ENCODE results near the gene TRABD.
"Not testable (repeated sequence)": the region's sequence is repeated elsewhere in the genome, so short reads cannot be mapped to it uniquely, and the experiment has no call there.

The TRABD gene

GRCh38 chr22:50201191-50202129 lies 15.7 kb downstream of the TRABD start:
- no peak for DNase-seq (ENCODE audit: low read depth)

- no peak for DNase-seq (ENCODE audit: low read depth)
These were observed 16.5 kb downstream of the TRABD start for GRCh38 chr22:50202130-50202666.

GRCh38 chr22:50203288-50203687 lies 17.6 kb downstream of the TRABD start:
- no peak for DNase-seq (ENCODE audit: low read depth)

DNA sequence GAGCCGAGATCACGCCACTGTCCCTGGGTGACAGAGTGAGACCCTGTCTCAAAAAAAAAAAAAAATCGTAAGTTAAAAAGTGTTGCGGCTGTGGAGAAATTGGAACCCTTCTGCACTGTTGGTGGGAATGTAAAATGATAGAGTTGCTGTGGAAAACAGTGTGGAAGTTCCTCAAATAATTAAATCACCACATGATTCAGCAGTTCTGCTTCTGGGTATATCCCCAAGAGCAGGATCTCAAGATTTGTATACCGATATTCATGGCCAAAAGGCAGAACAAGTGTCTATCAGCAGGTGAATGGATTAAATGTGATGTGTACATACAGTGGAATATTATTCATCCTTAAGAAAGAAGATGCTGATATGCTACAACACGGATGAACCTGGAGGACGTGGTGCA lies 18.9 kb downstream of the TRABD start:
- no peak for DNase-seq (ENCODE audit: low read depth)

GRCh38 chr22:50204998-50205397 lies 19.3 kb downstream of the TRABD start:
- not testable (repeated sequence) for DNase-seq (ENCODE audit: low read depth)

- DNase-seq (ENCODE audit: low read depth): no peak
These were observed 20.3 kb downstream of the TRABD start for GRCh38 chr22:50205781-50206569.

- no peak for DNase-seq (ENCODE audit: low read depth)
These were observed 20.9 kb downstream of the TRABD start for GRCh38 chr22:50206599-50206998.

DNA sequence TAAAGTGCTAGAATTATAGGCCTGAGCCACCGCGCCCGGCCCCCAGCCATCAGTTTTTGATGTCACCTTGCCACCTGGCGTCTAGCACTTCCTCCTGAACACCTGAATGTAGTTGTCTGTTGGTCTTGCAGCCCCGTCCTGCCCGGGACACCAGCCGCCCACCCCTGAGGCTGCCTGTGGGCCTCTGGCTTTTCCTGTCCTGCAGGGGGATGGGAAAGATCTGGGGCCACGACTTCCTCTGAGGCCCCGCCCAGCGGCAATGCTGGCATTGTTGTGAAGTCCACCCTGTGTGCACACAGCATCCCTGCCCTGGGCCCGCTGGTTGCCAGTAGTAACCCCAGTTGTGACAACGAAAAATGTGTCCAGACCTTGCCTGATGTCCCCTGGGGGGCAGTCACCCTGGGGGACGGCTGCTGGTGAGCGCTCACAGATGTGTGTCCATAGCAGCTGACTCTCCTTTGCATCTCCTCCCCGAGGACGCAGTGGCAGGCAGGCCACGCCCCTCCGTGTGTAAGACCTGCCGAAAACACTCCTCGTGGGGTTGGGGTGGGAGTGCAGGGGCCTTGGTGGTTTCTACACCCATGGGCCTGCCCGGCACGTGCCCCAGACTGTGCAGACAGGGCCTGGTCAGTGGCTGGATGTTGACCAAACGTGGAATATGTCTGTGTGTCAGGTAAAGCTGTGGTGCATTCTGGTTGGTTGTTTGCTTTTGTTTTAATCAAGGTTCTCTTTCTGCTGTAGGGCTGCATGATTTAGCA lies 21.8 kb downstream of the TRABD start:
- DNase-seq (ENCODE audit: low read depth): no peak

- DNase-seq (ENCODE audit: low read depth): no peak
These were observed 22.8 kb downstream of the TRABD start for GRCh38 chr22:50208430-50208938.

GRCh38 chr22:50208939-50209892 lies 23.5 kb downstream of the TRABD start:
- DNase-seq (ENCODE audit: low read depth): no peak

DNA sequence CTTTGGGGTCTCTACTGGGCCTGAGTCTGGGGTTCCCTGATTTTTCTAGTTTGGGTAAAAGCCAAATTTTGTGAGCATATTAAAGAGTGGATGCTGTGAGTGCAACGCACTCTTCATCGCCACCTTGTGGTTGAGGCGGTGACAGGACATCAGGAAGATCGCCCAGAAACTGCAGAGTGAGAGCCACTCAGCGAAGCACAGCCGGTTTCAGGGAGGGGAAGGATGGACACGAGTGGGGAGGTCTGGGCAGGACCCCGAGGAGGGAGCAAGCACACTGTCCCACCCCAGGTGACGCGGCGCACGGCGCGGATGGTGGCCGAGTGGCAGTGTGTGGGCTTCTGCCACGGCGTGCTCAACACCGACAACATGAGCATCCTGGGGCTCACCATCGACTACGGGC lies 24.2 kb downstream of the TRABD start:
- peak; percentile 54 for DNase-seq (ENCODE audit: low read depth)

DNA sequence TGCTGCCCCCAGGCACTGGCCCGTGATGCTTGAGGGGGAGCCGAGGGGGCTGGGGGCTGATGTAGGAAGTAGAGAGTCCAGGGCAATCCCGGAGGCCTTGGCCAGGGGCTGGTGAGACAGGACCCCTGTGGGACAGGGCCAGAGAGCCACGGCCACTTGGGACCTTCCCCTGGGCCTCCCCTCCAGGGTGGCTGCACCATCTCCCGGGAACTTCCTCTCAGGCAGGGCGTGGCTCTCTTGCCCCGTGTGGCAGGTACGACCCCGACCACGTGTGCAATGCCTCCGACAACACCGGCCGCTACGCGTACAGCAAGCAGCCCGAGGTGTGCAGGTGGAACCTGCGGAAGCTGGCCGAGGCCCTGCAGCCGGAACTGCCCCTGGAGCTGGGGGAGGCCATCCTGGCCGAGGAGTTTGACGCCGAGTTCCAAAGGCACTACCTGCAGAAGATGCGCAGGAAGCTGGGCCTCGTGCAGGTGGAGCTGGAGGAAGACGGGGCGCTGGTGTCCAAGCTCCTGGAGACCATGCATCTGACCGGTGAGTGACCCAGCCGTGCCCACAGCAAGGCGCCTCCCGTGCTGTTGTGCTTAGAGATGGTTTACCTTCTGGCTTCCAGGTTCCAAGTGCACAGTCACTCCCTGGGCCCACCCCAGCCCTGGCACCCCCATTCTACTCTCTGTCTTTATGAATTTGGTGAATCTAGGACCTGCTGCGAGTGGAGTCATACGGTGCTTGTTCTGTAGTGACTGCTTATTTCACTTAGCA lies 24.8 kb downstream of the TRABD start:
- no peak for DNase-seq (ENCODE audit: low read depth)

DNA sequence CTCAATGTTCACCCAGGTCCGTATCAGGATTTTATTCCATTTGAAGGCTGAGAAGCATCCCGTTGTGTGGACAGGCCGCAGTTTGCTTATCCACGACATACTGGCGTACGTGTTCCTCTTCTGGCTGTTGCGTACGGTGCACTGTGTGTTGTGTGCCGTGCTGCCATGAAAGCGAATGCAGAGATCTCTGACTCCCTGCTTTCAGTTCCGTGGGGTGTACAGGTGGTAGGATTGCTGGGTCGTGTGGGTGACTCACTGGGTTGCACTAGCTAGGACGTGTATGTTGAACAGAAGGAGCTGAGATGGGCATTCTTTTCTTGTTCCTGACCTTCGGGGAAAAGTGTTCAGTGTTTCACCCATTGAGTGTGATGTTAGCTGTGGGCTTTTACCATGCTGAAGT lies 25.4 kb downstream of the TRABD start:
- DNase-seq (ENCODE audit: low read depth): no peak

- DNase-seq (ENCODE audit: low read depth): no peak
These were observed 27.6 kb downstream of the TRABD start for GRCh38 chr22:50213263-50213662.

- no peak for DNase-seq (ENCODE audit: low read depth)
These were observed 29.8 kb downstream of the TRABD start for GRCh38 chr22:50215297-50216054.

DNA sequence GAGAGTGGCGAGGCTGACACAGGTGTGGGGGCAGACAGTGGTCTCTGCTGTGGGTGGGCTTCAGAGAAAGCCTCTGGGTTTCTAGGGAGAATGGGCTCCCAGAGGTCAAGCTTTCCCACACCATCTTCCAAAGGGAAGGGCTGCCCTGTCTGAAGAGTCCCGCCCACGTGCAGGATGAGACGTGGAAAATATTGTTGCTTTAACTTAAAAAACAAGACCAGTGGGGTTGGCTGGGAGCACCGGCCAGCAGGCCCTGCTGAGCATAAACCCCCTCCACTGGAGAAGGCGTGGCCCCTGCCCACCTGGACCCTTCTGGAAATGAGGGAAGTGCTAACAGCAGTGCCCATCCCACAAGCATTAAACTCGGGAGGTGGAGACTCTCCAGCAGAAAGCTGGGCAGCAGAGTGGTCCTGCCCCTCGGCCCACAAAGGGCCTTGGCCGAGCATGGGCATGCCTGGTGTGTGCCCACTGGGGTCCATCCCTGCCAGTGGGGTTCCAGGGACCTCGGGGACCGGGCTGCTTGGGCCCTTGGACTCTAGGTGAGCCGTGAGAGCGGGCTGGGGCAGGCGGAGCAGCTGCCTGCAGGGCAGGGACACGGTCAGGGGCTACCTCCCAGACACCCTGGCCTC lies 30.5 kb downstream of the TRABD start:
- DNase-seq (ENCODE audit: low read depth): no peak

DNA sequence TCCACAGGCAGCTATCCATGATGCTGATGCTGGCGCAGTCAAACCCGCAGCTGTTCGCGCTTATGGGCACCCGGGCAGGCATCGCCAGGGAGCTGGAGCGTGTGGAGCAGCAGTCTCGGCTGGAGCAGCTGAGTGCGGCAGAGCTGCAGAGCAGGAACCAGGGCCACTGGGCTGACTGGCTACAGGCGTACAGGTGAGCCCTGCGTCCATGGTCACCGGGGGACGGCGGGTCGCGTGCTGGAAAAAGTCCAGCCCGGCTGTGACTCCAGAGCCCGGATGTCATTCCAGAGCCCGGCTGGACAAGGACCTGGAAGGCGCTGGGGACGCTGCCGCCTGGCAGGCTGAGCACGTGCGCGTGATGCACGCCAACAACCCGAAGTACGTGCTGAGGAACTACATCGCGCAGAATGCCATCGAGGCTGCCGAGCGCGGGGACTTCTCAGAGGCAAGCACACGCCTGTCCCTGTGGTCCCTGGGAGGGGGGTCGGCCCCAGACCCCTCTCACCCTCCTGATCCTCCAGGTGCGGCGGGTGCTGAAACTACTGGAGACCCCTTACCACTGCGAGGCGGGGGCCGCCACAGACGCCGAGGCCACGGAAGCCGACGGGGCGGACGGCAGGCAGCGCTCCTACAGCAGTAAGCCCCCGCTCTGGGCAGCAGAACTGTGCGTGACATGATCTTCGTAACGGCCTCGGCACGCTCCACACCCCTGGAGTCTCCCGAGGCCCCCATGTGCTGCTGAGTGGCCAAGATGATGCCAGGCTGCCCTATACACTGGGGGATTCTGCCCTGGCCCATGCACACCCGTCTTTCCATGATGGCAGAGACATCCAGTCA lies 31.2 kb downstream of the TRABD start:
- no peak for DNase-seq (ENCODE audit: low read depth)

Data from activated gamma-delta T cell treated with anti-CD3 and anti-CD28 coated beads, Interleukin-2, amount 50 U/mL, for 16 hours (primary cell).